Stimulated activated CD8-positive, alpha-beta memory T cell treated with anti-CD3 and anti-CD28 coated beads, Interleukin-4, amount 100 ng/mL, for 4 hours (primary cell): ENCODE results near the gene WDR4.
"Not testable (repeated sequence)": the region's sequence is repeated elsewhere in the genome, so short reads cannot be mapped to it uniquely, and the experiment has no call there.

Experiments
- DNase-seq, 2 donors: peaks; one replicate each; pipeline ENCODE4 v3.0.0-alpha.2; 2020; ENCODE audit warnings: low read depth in 2 of 2, low spot score in 1 of 2

Gene WDR4

DNA sequence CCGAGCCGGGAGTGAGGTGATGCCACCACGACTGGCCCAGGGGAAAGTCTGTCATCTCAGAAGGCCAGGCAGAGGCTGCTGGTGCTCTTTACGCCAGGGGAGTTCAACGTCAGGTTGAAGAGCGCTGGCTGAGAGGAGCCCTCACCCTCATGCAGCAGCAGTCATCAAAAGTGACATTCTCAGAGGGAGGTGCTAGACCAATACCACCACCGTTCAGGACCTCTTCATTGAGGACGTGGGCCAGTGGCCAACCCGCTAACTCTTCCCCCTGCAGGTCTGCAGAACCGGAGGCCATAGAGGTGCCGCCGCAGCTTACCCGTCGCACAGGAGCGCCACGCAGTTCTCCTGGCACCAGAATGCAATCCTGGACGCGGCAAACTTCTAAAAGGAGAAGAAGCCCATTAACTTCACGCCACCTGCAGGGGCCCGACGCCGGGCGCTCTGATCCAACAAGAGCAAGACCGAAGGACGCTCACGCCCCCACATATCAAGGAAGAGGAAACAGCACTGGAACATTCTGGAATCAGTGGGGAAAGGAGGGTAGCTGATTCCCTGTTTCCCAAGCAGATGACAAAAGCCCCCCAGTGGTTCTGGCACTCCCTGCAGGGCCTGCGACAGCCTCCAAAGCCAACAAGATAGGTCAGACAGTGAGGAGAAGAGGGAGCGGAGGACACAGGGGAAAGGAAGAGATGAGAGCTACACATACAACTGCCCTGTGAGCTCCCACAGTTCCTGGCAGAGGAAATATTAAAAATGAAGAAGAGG, 24.9 kb downstream of the WDR4 start:
- DNase-seq = no peak

DNA sequence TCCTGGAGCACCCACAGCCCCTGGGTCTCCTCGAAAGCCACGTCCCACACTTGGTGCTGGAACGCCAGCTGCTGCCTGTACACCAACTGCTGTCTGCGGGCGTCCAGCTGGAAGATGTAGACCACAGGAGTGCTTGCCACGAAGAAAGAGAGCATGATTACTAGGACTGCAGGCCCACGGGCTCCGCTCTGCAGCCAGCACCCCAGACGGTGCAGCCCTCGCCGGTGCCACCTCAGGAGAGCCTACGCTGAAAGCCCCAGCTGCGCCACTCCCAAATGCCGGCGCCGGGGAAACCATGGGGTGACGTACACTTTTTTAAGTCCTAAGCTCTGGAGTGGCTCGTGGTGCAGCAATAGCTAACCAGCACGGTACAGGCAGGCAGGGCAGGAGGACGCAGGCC, 25.7 kb downstream of the WDR4 start:
- no peak for DNase-seq

- DNase-seq = no peak
Observed at GRCh38 chr21:42852925-42853570, 26.3 kb downstream of the WDR4 start.

- no peak for DNase-seq
Observed at GRCh38 chr21:42851812-42852665, 27.3 kb downstream of the WDR4 start.

DNA sequence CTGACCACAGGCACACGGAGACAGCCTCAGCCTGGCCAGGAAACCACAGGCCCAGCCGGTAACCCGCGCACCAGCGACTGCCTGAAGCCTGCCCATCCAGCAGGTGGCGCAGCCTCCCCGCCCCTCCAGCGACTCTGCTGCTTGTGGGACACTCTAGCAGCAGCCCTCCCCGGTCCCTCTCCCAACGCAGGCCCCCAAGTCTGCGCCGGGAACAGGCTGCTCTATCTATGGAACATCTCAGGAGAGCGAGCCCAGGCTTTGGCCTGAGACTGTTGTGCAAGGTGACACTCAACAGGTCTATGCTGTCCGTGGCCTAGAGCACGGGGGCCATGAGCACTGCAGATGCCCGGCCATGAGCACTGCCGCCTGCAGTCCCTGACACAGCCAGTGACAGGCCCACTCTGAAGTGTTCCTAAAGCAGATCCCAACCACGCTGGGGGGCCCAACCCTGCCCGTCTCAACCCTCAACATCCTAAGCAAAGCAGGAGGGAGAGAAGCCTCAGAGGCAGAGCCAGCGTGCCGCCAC, 28.4 kb downstream of the WDR4 start:
- DNase-seq = no peak

DNA sequence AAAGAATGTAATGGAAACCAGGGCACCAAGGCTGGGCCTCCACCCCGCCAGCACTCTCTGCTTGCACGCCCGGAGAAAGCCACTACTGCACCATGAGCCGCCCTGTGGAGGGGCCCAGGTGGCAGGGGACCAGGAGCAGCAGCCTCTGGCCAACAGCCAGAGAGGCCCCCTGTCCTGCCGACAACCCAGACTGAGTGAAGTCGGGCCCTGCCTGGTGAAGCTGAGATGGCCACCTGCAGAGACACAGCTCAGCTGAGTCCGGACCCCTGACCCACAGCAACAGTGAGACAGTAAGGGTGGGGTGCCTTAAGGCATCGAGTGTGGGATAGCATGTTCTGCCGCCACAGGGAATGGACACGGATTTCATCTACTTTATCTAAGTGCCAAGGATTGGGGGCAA, 28.9 kb downstream of the WDR4 start:
- DNase-seq = no peak

- DNase-seq = no peak
Observed at GRCh38 chr21:42849759-42850412, 29.5 kb downstream of the WDR4 start.

GRCh38 chr21:42848932-42849758, 30.2 kb downstream of the WDR4 start:
- DNase-seq = no peak

DNA sequence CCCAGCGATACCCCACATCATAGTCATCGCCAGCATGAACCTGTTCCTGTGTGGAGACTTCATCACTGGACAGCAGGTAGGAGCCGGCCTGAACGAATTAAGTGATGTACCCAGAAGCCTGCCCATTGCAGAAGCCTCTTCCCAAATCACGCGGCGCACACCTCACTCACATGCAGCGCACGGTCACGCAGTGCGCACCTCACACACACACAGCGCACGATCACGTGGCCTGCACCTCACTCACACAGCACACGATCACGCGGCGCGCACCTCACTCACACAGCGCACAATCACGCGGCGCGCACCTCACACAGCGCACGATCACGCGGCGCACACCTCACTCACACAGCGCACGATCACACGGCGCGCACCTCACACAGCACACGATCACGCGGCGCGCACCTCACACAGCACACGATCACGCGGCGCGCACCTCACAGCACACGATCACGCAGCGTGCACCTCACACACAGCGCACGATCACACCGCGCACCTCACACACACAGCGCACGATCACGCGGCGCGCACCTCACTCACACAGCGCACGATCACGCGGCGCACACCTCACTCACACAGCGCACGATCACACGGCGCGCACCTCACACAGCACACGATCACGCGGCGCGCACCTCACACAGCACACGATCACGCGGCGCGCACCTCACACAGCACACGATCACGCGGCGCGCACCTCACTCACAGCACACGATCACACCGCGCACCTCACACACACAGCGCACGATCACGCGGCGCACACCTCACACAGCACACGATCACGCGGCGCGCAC, 31.0 kb downstream of the WDR4 start:
- DNase-seq = not testable (repeated sequence)

DNA sequence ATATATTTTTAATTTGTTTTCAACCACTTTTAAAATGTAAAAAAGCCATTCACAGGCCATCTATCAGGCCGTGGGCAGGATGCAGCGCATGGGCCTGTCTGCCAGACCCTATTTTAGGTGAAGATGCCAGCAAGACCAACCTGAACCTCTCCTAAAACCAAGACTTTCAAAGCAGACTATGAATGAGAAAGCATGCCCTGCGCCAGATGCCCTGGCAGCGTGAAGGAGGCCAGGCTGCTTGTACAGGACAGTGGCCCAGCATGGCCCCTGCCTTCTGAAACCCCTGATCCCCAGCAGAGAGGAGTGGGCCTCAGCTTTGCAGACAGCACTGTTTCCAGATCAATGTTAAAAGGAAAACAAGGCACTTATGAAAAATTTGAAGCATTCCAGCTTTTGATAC, 31.6 kb downstream of the WDR4 start:
- DNase-seq = no peak

GRCh38 chr21:42847051-42847707, 32.2 kb downstream of the WDR4 start:
- no peak for DNase-seq

- no peak for DNase-seq
Observed at GRCh38 chr21:42846221-42846620, 33.1 kb downstream of the WDR4 start.

DNA sequence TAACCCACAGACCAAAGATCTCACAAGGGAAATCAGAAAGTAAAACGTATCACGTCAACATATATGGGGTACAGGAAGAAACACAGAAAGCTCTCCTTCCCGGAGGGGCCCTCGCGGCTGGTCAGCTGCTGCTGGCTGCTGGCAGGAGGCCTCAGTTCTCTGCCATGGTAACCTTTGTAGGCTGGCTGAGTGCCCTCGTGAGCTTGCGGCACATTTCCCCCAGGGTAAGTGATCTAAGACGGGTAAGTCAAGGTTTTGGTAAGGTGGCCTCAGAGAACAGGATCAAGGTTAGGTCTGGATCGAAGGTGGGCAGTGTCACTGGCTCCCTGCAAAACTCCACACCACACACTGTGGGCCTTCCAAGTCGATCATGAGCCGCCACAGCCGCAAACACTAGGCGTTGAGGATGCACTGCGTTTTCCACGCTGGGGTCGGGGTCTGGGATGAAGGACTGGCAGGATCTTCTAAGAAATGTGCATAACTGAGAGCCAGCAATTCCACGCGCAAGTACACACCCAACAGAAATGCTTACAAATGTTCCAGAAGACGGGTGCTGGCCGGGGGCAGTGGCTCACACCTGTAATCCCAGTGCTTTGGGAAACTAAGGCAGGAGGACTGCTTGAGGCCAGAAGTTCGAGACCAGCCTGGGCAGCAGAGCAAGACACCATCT, 33.9 kb downstream of the WDR4 start:
- no peak for DNase-seq

DNA sequence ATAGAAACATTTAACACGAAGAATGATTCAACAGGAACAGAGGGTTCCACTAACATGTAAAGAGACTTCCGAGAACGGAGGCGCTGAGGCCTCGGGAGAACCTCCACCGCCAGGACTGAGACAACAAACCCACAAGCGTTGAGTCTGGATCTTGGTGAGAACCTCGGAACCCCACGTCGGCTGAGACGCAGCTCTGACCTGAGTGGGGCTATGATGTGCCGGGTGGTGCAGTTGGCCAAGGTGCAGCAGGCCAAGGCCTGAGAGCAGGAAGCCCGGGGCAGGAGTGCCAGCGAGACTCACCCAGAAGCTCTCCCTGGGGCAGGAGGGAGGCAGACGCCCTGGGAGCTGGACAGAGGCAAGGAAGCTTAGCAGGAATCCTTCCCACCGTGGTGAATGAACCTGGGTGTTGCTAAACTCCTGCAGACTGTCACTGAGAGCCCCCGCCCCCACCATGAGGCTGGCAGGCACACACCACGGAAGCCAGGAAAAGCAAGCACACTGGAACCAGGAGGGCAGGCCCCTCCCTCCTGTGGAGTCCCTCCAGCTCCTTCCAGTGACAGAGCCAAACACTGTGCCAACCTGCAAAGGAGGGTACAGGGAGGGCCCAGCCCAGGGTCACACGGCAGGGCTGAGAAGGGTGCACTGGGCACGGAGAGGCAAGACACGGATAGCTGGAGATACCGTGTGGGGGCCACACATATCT, 34.8 kb downstream of the WDR4 start:
- DNase-seq = no peak

DNA sequence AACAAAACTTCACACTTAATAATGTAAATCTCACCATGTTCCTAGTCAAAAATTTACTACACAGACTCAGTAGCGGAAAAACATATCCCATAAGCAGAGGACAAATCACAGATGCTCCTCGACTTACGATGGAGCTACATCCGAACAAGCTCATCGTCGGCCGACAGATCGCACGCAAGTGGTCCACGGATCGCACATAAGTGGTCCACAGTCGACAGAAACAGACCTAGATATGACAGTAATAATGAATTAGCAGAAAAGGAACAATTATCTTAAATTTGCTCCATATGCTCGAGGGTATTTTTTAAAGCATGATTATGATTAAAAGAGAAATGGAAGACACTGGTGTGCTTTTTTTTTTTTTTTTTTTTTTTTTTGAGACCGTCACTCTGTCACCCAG, 36.3 kb downstream of the WDR4 start:
- DNase-seq = no peak

DNA sequence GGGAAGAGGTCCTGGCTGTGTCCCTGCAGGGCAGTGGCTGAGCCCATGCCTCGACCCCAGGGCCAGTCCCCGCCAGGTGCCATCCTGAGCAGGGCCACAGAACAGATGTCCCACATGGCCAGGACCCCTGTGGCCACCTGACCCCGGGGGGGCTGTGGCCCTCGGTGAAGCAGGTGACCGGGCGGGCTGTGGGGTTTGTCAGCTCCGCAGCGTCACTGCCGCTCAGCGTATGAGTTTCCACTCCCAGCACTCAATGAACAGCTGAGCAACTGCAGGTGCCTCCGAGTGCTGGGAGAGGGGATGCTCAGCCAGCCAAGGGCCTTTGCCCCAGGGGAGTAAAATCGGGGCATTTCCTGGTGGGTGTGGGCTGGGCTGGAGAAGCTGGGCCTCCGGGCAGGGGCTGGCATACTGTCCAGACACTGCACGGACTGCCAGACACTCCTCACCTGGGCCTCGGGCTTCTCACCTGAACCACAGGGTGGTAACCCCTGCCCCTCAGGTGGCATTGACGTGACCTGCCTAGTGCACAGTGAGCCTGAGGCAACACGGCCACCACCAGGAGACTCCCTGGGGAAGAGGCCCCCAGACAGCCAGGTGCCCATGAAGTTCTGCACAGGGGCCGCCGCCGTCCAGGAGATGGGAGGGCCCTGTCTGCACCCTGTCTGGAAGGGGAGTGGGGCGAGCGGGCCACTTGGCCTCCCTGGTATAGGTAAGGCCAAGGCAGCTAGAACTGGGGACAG, 37.3 kb downstream of the WDR4 start:
- DNase-seq = not testable (repeated sequence)
